GM13976 (cell line): ENCODE results near the gene PTGES.
A peak's percentile ranks its signal among the peaks of the same experiment; 100 is the strongest.

Experiments
- DNase-seq: peaks from one replicate; pipeline ENCODE4 v3.0.0; 2012; ENCODE audit warnings: low spot score
- in situ Hi-C: fragments of 300-500 bp; cut with MboI; formaldehyde crosslinking; loops from one replicate; pipeline ENCODE4 v1.12.0; 2022; ENCODE audit warnings: low sequenced_read_pairs, mixed read lengths, inconsistent platforms; ENCODE audit not compliant: unreplicated experiment
- TF ChIP-seq, protein P1 (sequence below): IDR thresholded peaks from 2 replicates; pipeline ENCODE4 v1.5.1; 2012; ENCODE audit warnings: borderline replicate concordance, mild to moderate bottlenecking; ENCODE audit not compliant: insufficient read depth; ENCODE audit errors: extremely low read depth, missing control alignments, control extremely low read depth

PTGES gene

DNA sequence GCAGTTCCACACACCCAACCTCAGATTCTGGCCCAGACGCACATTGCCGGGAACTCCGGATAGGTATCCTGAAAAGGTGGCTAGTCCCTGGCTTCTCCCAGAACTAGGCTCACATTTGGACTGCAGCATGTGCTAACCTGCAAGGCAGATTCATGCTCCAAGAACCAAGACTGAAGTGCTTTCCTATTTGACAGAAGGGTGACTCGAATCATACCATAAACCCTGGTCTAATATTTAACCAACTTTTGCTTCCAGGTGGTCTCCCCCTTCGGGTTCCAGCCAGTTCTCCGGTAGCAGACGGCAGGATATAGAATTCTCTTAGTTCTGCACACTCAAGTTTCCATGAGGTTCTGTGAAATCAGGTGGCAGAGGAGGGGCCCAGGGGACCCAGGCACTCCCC is 7.6 kb downstream of the PTGES start:
- TF ChIP-seq, protein P1, sequence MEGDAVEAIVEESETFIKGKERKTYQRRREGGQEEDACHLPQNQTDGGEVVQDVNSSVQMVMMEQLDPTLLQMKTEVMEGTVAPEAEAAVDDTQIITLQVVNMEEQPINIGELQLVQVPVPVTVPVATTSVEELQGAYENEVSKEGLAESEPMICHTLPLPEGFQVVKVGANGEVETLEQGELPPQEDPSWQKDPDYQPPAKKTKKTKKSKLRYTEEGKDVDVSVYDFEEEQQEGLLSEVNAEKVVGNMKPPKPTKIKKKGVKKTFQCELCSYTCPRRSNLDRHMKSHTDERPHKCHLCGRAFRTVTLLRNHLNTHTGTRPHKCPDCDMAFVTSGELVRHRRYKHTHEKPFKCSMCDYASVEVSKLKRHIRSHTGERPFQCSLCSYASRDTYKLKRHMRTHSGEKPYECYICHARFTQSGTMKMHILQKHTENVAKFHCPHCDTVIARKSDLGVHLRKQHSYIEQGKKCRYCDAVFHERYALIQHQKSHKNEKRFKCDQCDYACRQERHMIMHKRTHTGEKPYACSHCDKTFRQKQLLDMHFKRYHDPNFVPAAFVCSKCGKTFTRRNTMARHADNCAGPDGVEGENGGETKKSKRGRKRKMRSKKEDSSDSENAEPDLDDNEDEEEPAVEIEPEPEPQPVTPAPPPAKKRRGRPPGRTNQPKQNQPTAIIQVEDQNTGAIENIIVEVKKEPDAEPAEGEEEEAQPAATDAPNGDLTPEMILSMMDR = no peak
- DNase-seq = no peak
- in situ Hi-C loops = no loop called here

DNA sequence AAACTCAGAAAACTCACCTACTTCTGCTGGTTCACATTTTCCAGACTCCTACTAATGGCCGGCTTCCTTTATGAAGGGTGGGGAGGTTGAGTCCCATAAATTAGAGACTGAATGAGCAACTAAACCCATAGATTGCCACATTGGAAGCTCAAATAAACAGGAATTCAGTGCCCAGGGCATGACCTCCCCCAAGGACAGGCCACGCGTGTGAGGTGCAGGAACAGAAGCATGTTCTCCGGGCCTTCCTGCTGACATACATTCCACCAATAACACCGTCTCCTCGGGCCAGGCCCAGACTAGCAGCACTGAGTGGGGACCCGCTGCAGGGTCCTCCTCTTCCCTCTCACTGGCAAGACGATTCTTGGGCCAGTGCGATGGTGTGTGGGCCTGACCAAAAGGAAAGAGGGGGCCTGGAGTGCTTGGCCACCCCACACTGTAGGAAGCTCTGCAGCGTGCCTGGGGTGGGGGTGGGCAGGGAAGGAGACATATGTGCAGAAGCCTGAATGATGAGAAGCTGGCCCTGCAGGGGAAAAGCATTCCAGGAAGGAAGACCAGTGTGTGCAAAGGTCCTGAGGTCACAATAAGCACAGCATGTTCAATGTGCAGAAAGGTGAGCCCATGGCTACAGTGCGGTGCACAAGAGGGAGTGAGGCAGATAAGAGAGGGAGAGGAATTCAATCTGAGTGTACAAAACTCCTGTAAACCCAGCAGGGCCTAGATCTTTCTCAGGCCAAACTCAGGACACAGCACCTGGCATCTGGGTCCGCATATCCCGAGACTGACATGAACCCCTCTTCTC is 12.0 kb downstream of the PTGES start:
- no peak for DNase-seq
- in situ Hi-C loops = no loop called here
- TF ChIP-seq, protein P1 = no peak

DNA sequence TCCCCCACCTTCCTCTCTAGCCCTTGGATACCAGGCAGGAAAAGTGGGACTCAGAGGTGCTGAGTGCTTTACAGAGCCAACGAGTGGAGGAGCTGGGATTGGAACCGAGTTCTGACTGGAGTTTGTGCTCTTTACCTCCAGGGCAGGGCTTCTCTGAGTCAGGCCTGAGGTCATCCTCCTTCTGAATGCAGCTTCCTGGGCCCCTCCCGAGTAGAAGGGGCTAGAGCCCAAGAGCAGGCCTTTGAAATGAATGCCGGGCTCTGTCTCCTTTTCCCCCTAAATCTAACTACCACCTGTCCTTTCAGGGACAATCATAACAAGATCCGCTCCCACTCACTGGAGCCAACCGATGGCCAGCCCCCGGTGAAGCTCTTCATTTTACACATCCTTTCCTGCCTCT is 12.7 kb downstream of the PTGES start:
- in situ Hi-C loops = no loop called here
- DNase-seq = no peak
- TF ChIP-seq, protein P1 = no peak

GRCh38 chr9:129739432-129739831 is 13.4 kb downstream of the PTGES start:
- TF ChIP-seq, protein P1 = no peak
- no peak for DNase-seq
- in situ Hi-C loops = loop anchor here (5.0 kb wide), 1 partner anchor 43 kb away; no protein-coding TSS in a partner anchor

DNA sequence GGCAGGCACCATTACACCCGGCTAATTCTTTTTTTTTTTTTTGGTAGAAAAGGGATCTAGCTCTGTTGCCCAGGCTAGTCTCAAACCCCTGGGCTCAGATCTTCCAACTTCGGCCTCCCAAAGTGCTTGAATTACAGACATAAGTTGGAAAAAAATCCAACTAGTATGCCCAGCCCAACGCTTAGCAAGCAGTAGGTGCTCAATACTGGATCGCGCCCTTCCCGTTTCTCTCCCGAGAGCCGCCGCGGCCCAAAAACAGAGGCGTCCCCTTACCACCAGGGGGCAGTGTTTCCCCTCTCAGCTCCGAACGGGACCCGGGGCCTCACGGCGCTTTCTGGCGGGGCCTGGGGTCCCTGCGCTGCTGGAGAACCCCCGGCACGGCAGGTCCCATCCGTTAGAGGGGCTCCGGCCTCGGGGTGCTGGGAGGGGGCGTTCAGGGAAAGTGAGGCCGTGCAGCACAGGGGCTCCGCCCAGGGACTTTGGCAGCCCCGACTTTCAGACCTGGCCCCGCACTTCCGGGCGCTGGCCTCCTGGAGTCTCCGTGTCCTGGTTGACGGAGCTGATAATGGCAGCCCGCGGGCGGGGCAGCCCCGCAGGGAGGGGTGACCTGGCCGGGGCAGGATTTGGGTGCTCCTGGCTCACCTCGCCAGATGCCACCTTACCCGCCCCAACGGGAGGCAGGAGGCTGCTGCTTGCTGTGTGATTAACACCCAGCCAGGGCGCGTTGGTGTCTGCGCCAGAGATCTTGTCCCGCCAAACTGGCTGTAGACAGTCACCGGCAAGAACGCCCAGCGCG is 15.2 kb downstream of the PTGES start:
- peak; percentile 90 for DNase-seq
- TF ChIP-seq, protein P1 = peak; percentile 87
- in situ Hi-C loops = loop anchor here (5.0 kb wide), 1 partner anchor 45 kb away; no protein-coding TSS in a partner anchor

- DNase-seq = no peak
- in situ Hi-C loops = loop anchor here (5.0 kb wide), 1 partner anchor 46 kb away; no protein-coding TSS in a partner anchor
- TF ChIP-seq, protein P1 = no peak
These were observed 16.5 kb downstream of the PTGES start for GRCh38 chr9:129736334-129736733.
